H1 (cell line): ENCODE measurements around the gene DLG5. TPM values are rescaled to one million over a fixed set of nuclear protein-coding genes. Genes with fewer than 3 reads are reported as not detected.

Experiments used
- CTCF ChIA-PET: fragments of 300-600 bp; sonication (Branson Sonifier 250); formaldehyde crosslinking; loops from one replicate; lab custom pipeline; 2021; ENCODE audit not compliant: partially characterized antibody; lab: Charles Lee
- POLR2A ChIA-PET: fragments of 300-600 bp; sonication (Branson Sonifier 250); formaldehyde crosslinking; loops from one replicate; lab custom pipeline; 2021; ENCODE audit warnings: inconsistent platforms; ENCODE audit not compliant: partially characterized antibody; lab: Charles Lee
- DNase-seq, 2 experiments: peaks; one replicate each; pipeline versions ENCODE4 v3.0.0 to v3.0.0-alpha.2; 2010 to 2022; ENCODE audit warnings: low spot score in 2 of 2, low read depth in 1 of 2, mixed read lengths in 1 of 2
- FAIRE-seq: peaks from 2 replicates; lab custom pipeline; 2011; peaks lifted over from hg19 to GRCh38; lab: Jason Lieb, UNC
- H2AFZ ChIP-seq: 2 replicates; pipeline ENCODE4 v1.8.1; 2012; ENCODE audit warnings: low read length, inconsistent platforms
- H2AK5ac ChIP-seq: 2 replicates; pipeline ENCODE4 v1.6.1; 2013; ENCODE audit warnings: low read depth, low read length
- H2BK120ac ChIP-seq: replicated peaks from 2 replicates; pipeline ENCODE3; 2013; ENCODE audit warnings: low read depth, low read length, inconsistent platforms
- H2BK12ac ChIP-seq: 2 replicates; pipeline ENCODE4 v1.6.1; 2013; ENCODE audit warnings: low read depth, low read length
- H2BK15ac ChIP-seq: 2 replicates; pipeline ENCODE4 v1.6.1; 2013; ENCODE audit warnings: low read length
- H2BK20ac ChIP-seq: 2 replicates; pipeline ENCODE4 v1.6.1; 2013; ENCODE audit warnings: low read length
- H2BK5ac ChIP-seq: 2 replicates; pipeline ENCODE4 v1.6.1; 2013; ENCODE audit warnings: low read depth, low read length
- H3K14ac ChIP-seq: 2 replicates; pipeline ENCODE4 v1.6.1; 2013; ENCODE audit warnings: inconsistent platforms; ENCODE audit not compliant: insufficient read length
- H3K18ac ChIP-seq: 2 replicates; pipeline ENCODE4 v1.6.1; 2013; ENCODE audit warnings: low read length; ENCODE audit errors: extremely low read depth
- H3K23ac ChIP-seq: 2 replicates; pipeline ENCODE4 v1.6.1; 2013; ENCODE audit warnings: inconsistent platforms; ENCODE audit not compliant: insufficient read length
- H3K23me2 ChIP-seq: 2 replicates; pipeline ENCODE4 v1.6.1; 2013; ENCODE audit warnings: low read depth, low read length
- H3K27ac ChIP-seq: 2 replicates; pipeline ENCODE4 v1.6.1; 2011; ENCODE audit warnings: low read depth, low read length, inconsistent platforms
- H3K27me3 ChIP-seq, 4 experiments: replicated peaks in 1 of 4; 1 replicate in 1 of 4; 2 replicates in 3 of 4; pipeline versions ENCODE4 v1.6.1 to v1.8.1; 2011 to 2013; ENCODE audit warnings: low read length in 3 of 4, mild to moderate bottlenecking in 3 of 4, inconsistent platforms in 2 of 4, mixed read lengths in 2 of 4, moderate library complexity in 1 of 4; ENCODE audit not compliant: control insufficient read depth in 3 of 4, insufficient read depth in 3 of 4; ENCODE audit errors: extremely low read depth in 1 of 4
- H3K36me3 ChIP-seq, 4 experiments: 2 replicates each; pipeline versions ENCODE4 v1.6.1 to v1.8.1; 2011 to 2013; ENCODE audit warnings: mild to moderate bottlenecking in 4 of 4, low read length in 3 of 4, moderate library complexity in 2 of 4, control low read depth in 1 of 4, inconsistent platforms in 1 of 4; ENCODE audit not compliant: insufficient read depth in 4 of 4, control insufficient read depth in 2 of 4
- H3K4ac ChIP-seq: replicated peaks from 2 replicates; pipeline ENCODE3; 2013; ENCODE audit warnings: low read length, low read depth, mixed read lengths, inconsistent platforms; ENCODE audit not compliant: insufficient read length
- H3K4me1 ChIP-seq, 4 experiments: replicated peaks in 1 of 4; 1 replicate in 1 of 4; 2 replicates in 3 of 4; pipeline versions ENCODE4 v1.6.1 to v1.8.1; 2011 to 2013; ENCODE audit warnings: low read length in 3 of 4, inconsistent platforms in 2 of 4, mixed read lengths in 1 of 4; ENCODE audit not compliant: insufficient read depth in 4 of 4, control insufficient read depth in 3 of 4
- H3K4me2 ChIP-seq, 2 experiments: 2 replicates each; pipeline versions ENCODE4 v1.6.1 to v1.8.1; 2011 to 2013; ENCODE audit warnings: low read depth in 2 of 2, low read length in 2 of 2, control low read depth in 1 of 2, inconsistent platforms in 1 of 2, mild to moderate bottlenecking in 1 of 2; ENCODE audit not compliant: insufficient read depth in 1 of 2
- H3K4me3 ChIP-seq, 4 experiments: fragments of 200-600, 300-600 bp in 1 of 4; sonication (generic), shearing (Covaris generic), sonication (Bioruptor Twin) in 1 of 4; 2 replicates each; pipeline versions ENCODE4 v1.5.1 to v1.8.1; 2011 to 2016; ENCODE audit warnings: low read length in 4 of 4, low read depth in 3 of 4, control low read depth in 2 of 4, inconsistent platforms in 2 of 4, mild to moderate bottlenecking in 2 of 4, mixed read lengths in 1 of 4, moderate library complexity in 1 of 4; ENCODE audit not compliant: insufficient read depth in 2 of 4; ENCODE audit errors: extremely low read depth in 1 of 4
- H3K56ac ChIP-seq: replicated peaks from 2 replicates; pipeline ENCODE3; 2013; ENCODE audit warnings: low read depth, mild to moderate bottlenecking, mixed read lengths, low read length, inconsistent platforms; ENCODE audit not compliant: insufficient read length
- H3K79me1 ChIP-seq: 2 replicates; pipeline ENCODE4 v1.6.1; 2013; ENCODE audit warnings: low read depth, low read length, control low read depth
- H3K79me2 ChIP-seq, 2 experiments: 2 replicates each; pipeline versions ENCODE4 v1.6.1 to v1.8.1; 2012 to 2013; ENCODE audit warnings: low read length in 2 of 2, mild to moderate bottlenecking in 2 of 2, inconsistent platforms in 1 of 2; ENCODE audit not compliant: insufficient read depth in 2 of 2, control insufficient read depth in 1 of 2
- H3K9ac ChIP-seq, 4 experiments: replicated peaks in 1 of 4; 1 replicate in 1 of 4; 2 replicates in 3 of 4; pipeline versions ENCODE4 v1.6.1 to v1.8.1; 2011 to 2013; ENCODE audit warnings: low read depth in 3 of 4, low read length in 3 of 4, control low read depth in 2 of 4, mild to moderate bottlenecking in 2 of 4, moderate library complexity in 2 of 4, inconsistent platforms in 1 of 4; ENCODE audit errors: extremely low read depth in 1 of 4
- H3K9me3 ChIP-seq, 2 experiments: 2 replicates each; pipeline versions ENCODE4 v1.6.1 to v1.8.1; 2012 to 2013; ENCODE audit warnings: mild to moderate bottlenecking in 2 of 2, moderate library complexity in 2 of 2, control low read depth in 1 of 2, inconsistent platforms in 1 of 2, low read depth in 1 of 2, low read length in 1 of 2, mixed read lengths in 1 of 2; ENCODE audit not compliant: insufficient read depth in 2 of 2
- H4K20me1 ChIP-seq, 2 experiments: replicated peaks in 1 of 2; 2 replicates each; pipeline versions ENCODE3 to v1.8.1; 2011 to 2013; ENCODE audit warnings: inconsistent platforms in 2 of 2, low read length in 2 of 2, mild to moderate bottlenecking in 1 of 2; ENCODE audit not compliant: insufficient read depth in 2 of 2, control insufficient read depth in 1 of 2
- H4K5ac ChIP-seq: 2 replicates; pipeline ENCODE4 v1.6.1; 2013; ENCODE audit warnings: low read length, low read depth, mixed read lengths, inconsistent platforms; ENCODE audit not compliant: insufficient read length
- H4K8ac ChIP-seq: 2 replicates; pipeline ENCODE4 v1.8.0; 2013; ENCODE audit warnings: mild to moderate bottlenecking, moderate library complexity, low read length, inconsistent platforms; ENCODE audit not compliant: insufficient read depth; ENCODE audit errors: extremely low read depth
- H4K91ac ChIP-seq: replicated peaks from 2 replicates; pipeline ENCODE3; 2013; ENCODE audit warnings: low read length, mixed read lengths, inconsistent platforms; ENCODE audit not compliant: insufficient read length
- BRCA1 ChIP-seq: IDR thresholded peaks from 2 replicates; pipeline ENCODE4 v1.6.1; 2012; ENCODE audit warnings: low read depth, low read length, improper control_type of control experiment
- CBX8 ChIP-seq: fragments of 300-800, 300-1000 bp; sonication (generic); IDR thresholded peaks from 2 replicates; pipeline ENCODE4 v1.7.1; 2016; ENCODE audit warnings: low read depth, low read length, borderline replicate concordance
- CREB1 ChIP-seq: IDR thresholded peaks from 2 replicates; pipeline ENCODE4 v1.6.1; 2012; ENCODE audit warnings: inconsistent platforms
- EZH2 ChIP-seq: fragments of 200-600 bp; sonication (generic); IDR thresholded peaks from 2 replicates; pipeline ENCODE4 v1.7.1; 2012; ENCODE audit warnings: low read depth, mild to moderate bottlenecking, moderate library complexity, low read length, inconsistent platforms; ENCODE audit not compliant: severe bottlenecking
- GABPA ChIP-seq: IDR thresholded peaks from 2 replicates; pipeline ENCODE4 v1.6.1; 2011; ENCODE audit warnings: mild to moderate bottlenecking, low read length, moderate library complexity, borderline replicate concordance; ENCODE audit not compliant: insufficient read depth
- KDM1A ChIP-seq: fragments of 200-600, 300-600 bp; sonication (generic); IDR thresholded peaks from 2 replicates; pipeline ENCODE4 v1.7.1; 2016; ENCODE audit warnings: mild to moderate bottlenecking, low read length, borderline replicate concordance
- KDM5A ChIP-seq: fragments of 200-600 bp; IDR thresholded peaks from 2 replicates; pipeline ENCODE4 v1.7.1; 2012; ENCODE audit warnings: mild to moderate bottlenecking, low read length, inconsistent platforms, mixed read lengths
- RAD21 ChIP-seq, 2 experiments: IDR thresholded peaks in 1 of 2; conservative IDR thresholded peaks in 1 of 2; 2 replicates each; pipeline ENCODE4 v1.6.1; 2011; ENCODE audit warnings: low read depth in 2 of 2, low read length in 2 of 2, improper control_type of control experiment in 1 of 2, inconsistent platforms in 1 of 2, mild to moderate bottlenecking in 1 of 2, moderate library complexity in 1 of 2
- SAP30 ChIP-seq: fragments of 300-600 bp; sonication (generic); IDR thresholded peaks from 2 replicates; pipeline ENCODE4 v1.7.1; 2012; ENCODE audit warnings: low read length, moderate library complexity, mild to moderate bottlenecking, inconsistent platforms; ENCODE audit not compliant: insufficient read depth, insufficient replicate concordance
- SIN3A ChIP-seq, 2 experiments: IDR thresholded peaks in 1 of 2; conservative IDR thresholded peaks in 1 of 2; 2 replicates each; pipeline ENCODE4 v1.6.1; 2011 to 2012; ENCODE audit warnings: low read length in 2 of 2, improper control_type of control experiment in 1 of 2, low read depth in 1 of 2, mild to moderate bottlenecking in 1 of 2
- SIRT6 ChIP-seq: IDR thresholded peaks from one replicate; pipeline ENCODE4 v1.7.1; 2012; ENCODE audit warnings: low read length, inconsistent platforms
- WGBS, 2 experiments: shearing (Covaris generic) in 1 of 2; methylation state at CpG; one replicate each; pipeline versions ENCODE4 v1.1.6 to v1.1.7; 2013 to 2015; ENCODE audit warnings: low lambda C conversion rate in 2 of 2, mixed read lengths in 2 of 2, inconsistent platforms in 1 of 2, low coverage in 1 of 2, missing lambda C conversion rate in 1 of 2; ENCODE audit not compliant: insufficient replicate concordance in 2 of 2, insufficient coverage in 1 of 2, insufficient read length in 1 of 2; ENCODE audit errors: extremely low coverage in 1 of 2, missing lambda C conversion rate in 1 of 2; 5-methylcytosine and 5-hydroxymethylcytosine counted together
- polyA plus RNA-seq, 7 experiments: library from polyadenylated mRNA; depleted of rRNA in 3 of 7; stranded (reverse) in 5 of 7; unstranded in 2 of 7; fragments of >200 nt in 5 of 7; fragments of 200-250 nt in 2 of 7; gene quantifications; 1 replicate in 5 of 7; 2 replicates in 1 of 7; 4 replicates in 1 of 7; pipeline versions ENCODE4 v1.2.1 to v1.2.3, GENCODE V29; 2011 to 2013; ENCODE audit warnings: missing spikeins in 2 of 7, mixed read lengths in 2 of 7
- total RNA-seq: library from RNA; stranded (reverse); fragmentation: NEBNext Ultra II Directional; extraction: Animal tissue kit (Norgen Biotek cat#: 25700); gene quantifications from 2 replicates; pipeline ENCODE4 v1.2.1, GENCODE V29; 2021
- TF ChIP-seq, protein P1 (sequence below): IDR thresholded peaks from 2 replicates; pipeline ENCODE4 v1.6.1; 2012; ENCODE audit warnings: low read length, inconsistent platforms

Gene DLG5
- total and polyA plus RNA-seq, 2 of the 8 experiments (the other 6 are each of a cell fraction or from before 2014, with no cell fraction given), result 15.6 to 71.4 TPM

DNA sequence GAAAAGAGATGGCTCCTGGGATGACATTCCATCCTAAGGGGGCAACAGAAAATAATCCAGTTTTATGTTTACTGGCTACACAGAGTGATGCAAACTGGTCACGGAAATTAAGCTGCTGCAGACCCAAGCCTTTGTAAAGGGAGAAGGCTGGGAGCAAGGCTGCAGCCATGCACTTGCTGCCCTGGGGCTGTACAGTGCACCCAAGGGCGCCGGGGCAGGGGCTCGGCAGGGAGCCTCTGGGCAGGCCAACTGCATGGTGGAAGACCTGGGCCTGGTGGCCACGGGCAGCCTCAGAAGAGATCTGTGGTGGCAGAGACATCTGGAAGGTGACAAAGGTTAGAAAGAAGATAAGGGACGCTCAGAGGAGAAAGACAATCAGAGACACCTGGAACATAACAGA is 113.8 kb downstream of the DLG5 start:
- Histone ChIP-seq H3K79me2 (no peaks in the 10 kb centered on the region), H2AFZ (no peak overlapping the region), H3K4ac (no peak overlapping the region), H3K79me1 (peaks cover 2% of the 10 kb centered on the region), H3K4me2 (no peak overlapping the region), H3K23ac (no peak overlapping the region), H3K18ac (no peak overlapping the region), H3K27me3 (no peaks in the 10 kb centered on the region), H4K20me1 (peaks cover 0 to 5% of the 10 kb centered on the region in 2 experiments), H2BK120ac (no peak overlapping the region), H2BK5ac (no peak overlapping the region), H4K5ac (no peak overlapping the region), H3K4me1 (no peaks in the 10 kb centered on the region), H2BK12ac (no peak overlapping the region), H3K14ac (no peak overlapping the region), H4K91ac (no peak overlapping the region), H3K56ac (no peak overlapping the region), H2BK20ac (no peak overlapping the region), H3K27ac (no peak overlapping the region), H3K9ac (no peak overlapping the region), H4K8ac (no peak overlapping the region), H3K4me3 (no peak overlapping the region), H2BK15ac (no peak overlapping the region), H3K9me3 (no peaks in the 10 kb centered on the region), H3K23me2 (no peaks in the 10 kb centered on the region), H2AK5ac (no peak overlapping the region), H3K36me3 (peaks cover 7 to 53% (median 35%) of the 10 kb centered on the region in 4 experiments; a peak in 6 of 8 replicates)
- ChIA-PET POLR2A (interaction anchor here (2.1 kb wide), 1 partner anchor 25 kb away, joined by 5 read pairs; no protein-coding TSS in a partner anchor), CTCF (interaction anchor here (0.5 to 1.0 kb wide), 2 partner anchors 35 to 141 kb away, joined by 3 read pairs; no protein-coding TSS in a partner anchor)
- DNase-seq (no peak), FAIRE-seq (no peak)
- 92% methylated on average over 6 of the region's 6 CpGs; no CpG with 5 or more reads in 1 of the 2 experiments for WGBS, 2 experiments
- TF ChIP-seq KDM5A, result no peak
- no peak for TF ChIP-seq RAD21 (IDR thresholded peaks at IDR 0.05 in 1 of 2, conservative IDR thresholded peaks at IDR 0.05 in 1 of 2; ENCODE audit: low read depth in 2 of 2, low read length in 2 of 2)
- TF ChIP-seq, protein P1, sequence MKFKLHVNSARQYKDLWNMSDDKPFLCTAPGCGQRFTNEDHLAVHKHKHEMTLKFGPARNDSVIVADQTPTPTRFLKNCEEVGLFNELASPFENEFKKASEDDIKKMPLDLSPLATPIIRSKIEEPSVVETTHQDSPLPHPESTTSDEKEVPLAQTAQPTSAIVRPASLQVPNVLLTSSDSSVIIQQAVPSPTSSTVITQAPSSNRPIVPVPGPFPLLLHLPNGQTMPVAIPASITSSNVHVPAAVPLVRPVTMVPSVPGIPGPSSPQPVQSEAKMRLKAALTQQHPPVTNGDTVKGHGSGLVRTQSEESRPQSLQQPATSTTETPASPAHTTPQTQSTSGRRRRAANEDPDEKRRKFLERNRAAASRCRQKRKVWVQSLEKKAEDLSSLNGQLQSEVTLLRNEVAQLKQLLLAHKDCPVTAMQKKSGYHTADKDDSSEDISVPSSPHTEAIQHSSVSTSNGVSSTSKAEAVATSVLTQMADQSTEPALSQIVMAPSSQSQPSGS, result no peak
- no peak for TF ChIP-seq EZH2
- TF ChIP-seq GABPA, result no peak
- TF ChIP-seq SAP30, result no peak
- no peak for TF ChIP-seq CREB1
- TF ChIP-seq SIRT6, result no peak
- no peak for TF ChIP-seq SIN3A (conservative IDR thresholded peaks at IDR 0.05 in 1 of 2, IDR thresholded peaks at IDR 0.05 in 1 of 2; ENCODE audit: low read depth in 1 of 2, low read length in 2 of 2)
- TF ChIP-seq BRCA1, result no peak
- no peak for TF ChIP-seq KDM1A
- no peak for TF ChIP-seq CBX8
